ENCODE data around the gene FAXDC2. TPM values are rescaled to one million over a fixed set of nuclear protein-coding genes. Genes with fewer than 3 reads are reported as not detected.

The FAXDC2 gene
- polyA plus RNA-seq, 3 donors, result 31.6 to 39.3 (median 38.3) TPM

GRCh38 chr5:154865466-154866184, 15.2 kb upstream of the FAXDC2 start:
- no peak for DNase-seq

- DNase-seq, result no peak
Observed at GRCh38 chr5:154863291-154864080, 13.1 kb upstream of the FAXDC2 start.

DNA sequence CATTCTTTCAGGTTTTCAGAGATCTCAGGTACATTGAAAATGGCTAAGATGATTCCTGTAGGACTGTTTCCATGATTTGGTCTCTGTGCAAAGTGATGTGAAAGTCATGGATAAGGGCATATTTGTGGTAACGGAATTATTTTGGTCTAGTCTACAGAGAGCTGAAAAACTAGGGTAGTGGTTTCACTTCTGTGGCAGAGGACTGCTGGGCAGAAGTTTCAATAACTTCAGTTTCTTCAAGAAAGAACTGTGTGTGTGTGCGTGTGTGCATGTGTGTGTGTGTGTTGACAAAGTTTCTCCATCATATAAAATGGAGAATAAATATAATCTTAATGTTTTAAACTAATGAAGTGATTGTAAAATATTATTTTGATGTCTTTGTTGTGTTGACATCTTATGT, 12.4 kb upstream of the FAXDC2 start:
- DNase-seq, result no peak

GRCh38 chr5:154861946-154862345, 11.5 kb upstream of the FAXDC2 start:
- no peak for DNase-seq

GRCh38 chr5:154860765-154861164, 10.4 kb upstream of the FAXDC2 start:
- no peak for DNase-seq

DNA sequence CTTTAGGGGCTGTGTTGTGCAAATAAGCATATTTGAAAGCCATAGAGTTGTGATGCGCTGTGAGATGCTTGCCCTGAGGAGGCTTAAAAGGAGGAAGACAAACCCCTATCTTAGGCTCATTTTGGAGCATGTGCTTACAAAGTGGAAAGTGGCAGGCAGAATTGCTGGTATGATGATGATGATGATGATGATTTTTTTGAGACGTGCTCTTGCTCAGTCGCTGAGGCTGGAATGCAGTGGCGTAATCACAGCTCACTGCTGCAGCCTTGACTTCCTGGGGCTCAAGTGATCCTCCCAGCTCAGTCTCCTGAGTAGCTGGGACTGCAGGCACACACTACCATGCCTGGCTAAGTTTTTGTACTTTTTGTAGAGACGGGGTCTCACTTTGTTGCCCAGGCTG, 9.7 kb upstream of the FAXDC2 start:
- DNase-seq, result no peak

GRCh38 chr5:154858972-154859871, 8.8 kb upstream of the FAXDC2 start:
- no peak for DNase-seq

GRCh38 chr5:154858297-154858971, 8.0 kb upstream of the FAXDC2 start, which contains the start of gene CNOT8:
Gene CNOT8 (plus strand): TSS chr5:154858627. CDS start chr5:154863279, 4,652 bp downstream.
- DNase-seq, result peak; percentile 98

- DNase-seq, result peak; percentile 97
Observed at GRCh38 chr5:154857530-154858296, 7.3 kb upstream of the FAXDC2 start.

- DNase-seq, result no peak
Observed at GRCh38 chr5:154851351-154851750, 948 bp upstream of the FAXDC2 start.

- DNase-seq, result no peak
Observed at GRCh38 chr5:154849791-154850201, 607 bp downstream of the FAXDC2 start.

GRCh38 chr5:154849264-154849785, 1.1 kb downstream of the FAXDC2 start:
- no peak for DNase-seq

DNA sequence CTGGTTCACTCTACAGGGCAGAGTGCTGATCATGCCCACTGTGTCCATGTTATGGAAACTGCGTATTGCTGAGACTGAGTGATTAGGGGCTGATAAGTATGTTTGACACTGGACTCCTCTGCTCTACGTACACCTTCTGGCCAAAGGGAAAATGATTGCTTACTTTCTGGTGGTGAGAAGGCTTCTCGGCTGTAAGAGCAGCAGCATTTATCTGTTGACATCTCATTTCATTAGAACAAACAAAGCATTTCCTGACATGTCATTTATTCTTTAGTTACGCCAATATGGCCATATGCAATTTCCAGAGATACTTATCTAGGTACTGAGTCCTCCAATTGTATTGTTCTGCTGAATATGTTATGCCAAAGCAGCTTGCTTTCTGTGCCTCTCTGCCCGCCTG, 5.6 kb downstream of the FAXDC2 start:
- DNase-seq, result no peak

DNA sequence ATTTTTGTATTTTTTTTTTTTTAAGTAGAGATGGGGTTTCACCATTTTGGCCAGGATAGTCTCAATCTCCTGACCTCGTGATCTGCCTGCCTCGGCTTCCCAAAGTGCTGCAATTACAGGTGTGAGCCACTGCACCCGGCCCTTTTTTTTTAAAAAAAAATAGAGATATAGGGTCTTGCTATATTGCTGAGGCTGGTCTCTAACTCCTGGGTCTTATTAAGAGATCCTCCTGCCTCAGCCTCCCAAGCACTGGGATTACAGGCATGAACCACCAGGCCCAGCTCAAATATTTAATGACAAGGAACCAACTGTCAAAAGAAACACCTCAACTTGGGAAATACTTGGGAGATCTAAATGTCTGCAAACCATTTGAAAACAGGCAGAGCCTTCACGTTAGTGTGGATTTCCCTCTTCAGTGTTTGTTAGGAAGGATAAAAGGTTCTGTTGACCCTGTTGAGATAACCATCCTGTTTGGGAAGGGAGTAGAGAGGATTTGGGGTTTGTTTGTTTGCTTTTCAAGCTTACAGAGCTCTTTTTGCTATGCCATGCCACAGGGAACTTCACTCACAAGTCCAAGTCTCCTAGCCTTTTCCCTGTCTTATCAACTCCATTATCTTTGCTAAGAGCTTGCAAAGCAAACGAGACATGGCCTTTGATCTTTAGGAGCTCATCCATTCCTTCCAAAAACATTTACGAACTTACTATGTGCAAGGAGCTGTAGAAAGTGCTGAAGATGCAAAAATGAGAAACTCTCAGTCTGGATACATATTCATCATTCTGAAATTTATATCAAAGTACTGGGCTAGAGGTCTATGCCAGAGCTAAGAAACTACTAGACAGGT, 7.5 kb downstream of the FAXDC2 start:
- DNase-seq, result no peak

DNA sequence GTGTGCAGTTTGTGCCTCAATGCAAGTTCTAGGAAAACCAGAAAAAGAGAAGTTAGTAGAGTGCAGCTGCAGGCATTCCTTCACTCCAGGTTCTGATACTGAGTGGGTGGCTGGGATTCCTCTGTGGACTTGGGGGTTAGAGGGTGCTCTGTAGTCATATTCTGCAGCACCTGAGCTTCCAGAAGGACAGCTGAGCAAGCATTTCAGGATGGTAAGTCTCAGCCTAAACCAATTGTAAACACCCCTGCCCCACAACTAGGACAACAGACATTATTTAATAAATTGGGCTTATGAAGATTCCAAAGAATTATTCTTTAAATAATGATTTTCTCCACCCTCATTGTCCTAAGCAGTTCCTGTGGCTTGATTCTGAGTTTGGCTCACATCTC, 9.1 kb downstream of the FAXDC2 start:
- no peak for DNase-seq

GRCh38 chr5:154840435-154841272, 9.7 kb downstream of the FAXDC2 start:
- no peak for DNase-seq

- no peak for DNase-seq
Observed at GRCh38 chr5:154837009-154837901, 13.1 kb downstream of the FAXDC2 start.

- no peak for DNase-seq
Observed at GRCh38 chr5:154836225-154836624, 14.2 kb downstream of the FAXDC2 start.
